HUES64 (cell line): Measurements from ENCODE around the gene HOXA5.

Experiments used
- H3K27ac ChIP-seq: 2 replicates; pipeline ENCODE4 v1.7.0; 2013; ENCODE audit warnings: low read depth, low read length, inconsistent platforms
- H3K27me3 ChIP-seq: 2 replicates; pipeline ENCODE4 v1.6.1; 2013; ENCODE audit warnings: mild to moderate bottlenecking, low read length; ENCODE audit not compliant: insufficient read depth
- H3K36me3 ChIP-seq: 2 replicates; pipeline ENCODE4 v1.6.1; 2013; ENCODE audit warnings: mild to moderate bottlenecking, low read length; ENCODE audit not compliant: insufficient read depth
- H3K4me1 ChIP-seq: 2 replicates; pipeline ENCODE4 v1.6.1; 2013; ENCODE audit warnings: mild to moderate bottlenecking, low read length, moderate library complexity; ENCODE audit not compliant: insufficient read depth
- H3K4me3 ChIP-seq: 2 replicates; pipeline ENCODE4 v1.5.1; 2013; ENCODE audit warnings: mild to moderate bottlenecking, low read length, moderate library complexity
- H3K9ac ChIP-seq: 2 replicates; pipeline ENCODE4 v1.6.1; 2013; ENCODE audit warnings: mild to moderate bottlenecking, low read depth, low read length
- H3K9me3 ChIP-seq: 2 replicates; pipeline ENCODE4 v1.6.1; 2013; ENCODE audit warnings: low read depth, low read length; ENCODE audit not compliant: insufficient read depth
- WGBS: fragments of 150-250, 120-280 bp; methylation state at CpG from one replicate; pipeline ENCODE4 v1.1.7; 2013; ENCODE audit warnings: missing lambda C conversion rate; 5-methylcytosine and 5-hydroxymethylcytosine counted together

HOXA5 gene

DNA sequence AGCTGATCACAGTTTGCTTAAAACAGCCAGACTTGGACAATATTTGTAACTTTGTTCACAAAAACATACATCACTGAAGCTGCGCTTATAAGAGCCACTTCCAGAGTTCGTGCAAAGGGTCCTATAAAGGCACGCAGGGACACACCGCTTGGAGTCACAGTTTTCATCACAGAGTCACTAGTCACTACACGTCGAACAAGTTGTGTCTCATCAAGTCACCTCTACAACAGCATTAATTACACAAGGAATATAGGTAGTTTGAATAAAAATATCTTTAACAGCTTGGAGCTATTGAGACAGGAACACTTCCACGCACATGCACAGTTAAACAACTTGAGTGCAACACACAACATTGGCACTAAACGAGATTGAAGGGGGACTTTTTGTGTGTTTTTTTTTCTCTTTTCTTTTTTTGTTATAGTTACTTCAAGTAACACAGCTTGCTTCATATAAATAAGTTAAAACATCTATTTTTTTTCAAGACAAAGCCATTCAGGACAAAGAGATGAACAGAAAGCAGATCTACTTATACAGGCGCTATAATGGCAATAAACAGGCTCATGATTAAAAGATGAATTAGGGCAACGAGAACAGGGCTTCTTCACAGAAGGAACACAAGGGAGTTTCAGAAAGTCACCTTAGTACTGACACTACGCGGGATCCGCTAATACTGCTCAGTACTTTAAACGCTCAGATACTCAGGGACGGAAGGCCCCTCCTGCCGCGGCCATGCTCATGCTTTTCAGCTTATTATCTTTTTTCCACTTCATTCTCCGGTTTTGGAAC lies 2.2 kb downstream of the HOXA5 start:
- no peak overlapping the region for H3K9ac ChIP-seq
- no peaks in the 10 kb centered on the region for H3K36me3 ChIP-seq
- peaks cover 100% of the 10 kb centered on the region for H3K27me3 ChIP-seq
- peaks cover 3% of the 10 kb centered on the region; the same call in 1 of the 2 replicates for H3K4me1 ChIP-seq
- no peak overlapping the region for H3K4me3 ChIP-seq
- 31% methylated on average over 16 of the region's 18 CpGs for WGBS
- no peaks in the 10 kb centered on the region for H3K9me3 ChIP-seq
- H3K27ac ChIP-seq: no peak overlapping the region

DNA sequence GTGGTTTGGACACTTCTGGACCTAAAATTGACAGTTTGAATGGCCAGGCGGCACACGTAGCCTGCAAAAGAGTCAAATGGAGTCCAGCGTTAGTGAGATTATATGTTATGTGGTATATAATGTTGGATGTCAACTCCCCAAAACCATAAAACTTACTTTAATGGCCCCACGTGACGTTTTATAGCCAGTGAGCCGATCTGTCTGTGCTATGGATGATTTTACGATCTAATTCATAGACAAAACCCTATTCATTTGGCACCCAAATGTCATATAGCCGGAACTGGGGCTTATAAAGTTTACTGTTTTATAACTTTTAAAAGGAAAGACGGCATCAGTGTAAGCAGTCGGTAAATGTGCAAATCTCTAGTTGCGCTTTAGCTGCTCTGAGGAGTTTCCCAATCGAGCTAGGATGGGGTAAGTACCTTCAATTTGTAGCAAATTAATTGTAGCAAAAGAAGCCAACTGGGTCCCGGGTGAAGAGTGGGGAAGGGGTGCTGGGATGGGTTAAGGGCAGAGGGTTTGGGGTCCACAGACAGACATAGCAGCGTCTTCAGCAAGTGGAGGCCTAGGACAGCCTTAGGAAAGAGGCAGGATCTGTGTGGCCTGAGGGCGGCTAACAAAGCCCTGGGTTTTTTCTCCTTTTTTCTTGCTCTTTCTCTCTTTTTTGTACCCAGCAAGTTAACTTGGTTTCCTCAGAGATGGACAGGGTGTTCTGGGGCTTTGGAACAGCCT lies 3.2 kb downstream of the HOXA5 start:
- no peaks in the 10 kb centered on the region for H3K36me3 ChIP-seq
- no peaks in the 10 kb centered on the region for H3K9me3 ChIP-seq
- H3K9ac ChIP-seq: no peak overlapping the region
- H3K4me3 ChIP-seq: no peak overlapping the region
- WGBS: 28% methylated on average over 15 of the region's 15 CpGs
- no peak overlapping the region for H3K27ac ChIP-seq
- peaks cover 100% of the 10 kb centered on the region for H3K27me3 ChIP-seq
- peaks cover 3% of the 10 kb centered on the region; the same call in 1 of the 2 replicates for H3K4me1 ChIP-seq

DNA sequence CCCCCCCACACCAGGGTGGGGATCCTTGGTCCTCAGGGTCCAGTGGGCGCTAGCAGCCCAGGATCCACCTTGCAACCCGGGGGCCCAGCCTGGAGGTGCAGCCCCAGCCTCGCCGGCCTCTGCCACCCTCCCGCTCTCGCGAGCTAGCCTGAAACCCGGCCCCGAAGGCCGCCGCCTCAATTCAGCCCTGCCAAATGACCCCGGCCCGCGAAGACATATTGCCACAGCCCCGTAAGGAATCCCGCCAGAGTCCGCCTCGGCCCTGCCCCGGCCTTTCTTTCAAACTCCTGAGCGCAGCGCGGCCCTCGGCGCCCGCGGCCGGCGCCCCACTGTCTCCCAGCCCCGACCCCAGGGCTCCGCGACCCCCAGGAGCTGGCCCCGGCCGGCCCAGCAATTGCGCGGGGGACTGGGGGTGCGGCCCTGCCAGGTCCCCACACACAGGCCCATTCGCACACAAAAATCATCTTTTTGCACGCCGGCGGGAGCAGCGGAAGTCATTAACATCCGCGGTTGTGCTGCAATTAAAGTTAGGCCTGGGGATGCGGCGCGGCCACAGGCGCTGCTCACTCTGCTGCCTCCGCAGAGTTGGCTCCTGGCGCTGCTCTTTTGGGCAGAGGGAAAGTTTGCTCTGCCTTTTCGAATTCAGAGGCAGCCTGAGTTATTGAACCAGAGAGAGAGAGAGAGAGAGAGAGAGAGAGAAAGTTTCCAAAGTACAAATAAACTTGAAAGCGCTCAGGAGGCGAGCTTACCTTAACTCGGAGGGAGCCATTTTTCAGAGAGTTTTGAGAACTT lies 4.0 kb downstream of the HOXA5 start:
- Histone ChIP-seq H3K27me3 (peaks cover 100% of the 10 kb centered on the region), H3K36me3 (no peaks in the 10 kb centered on the region), H3K27ac (no peak overlapping the region), H3K4me1 (peaks cover 3% of the 10 kb centered on the region; the same call in 1 of the 2 replicates), H3K9ac (no peak overlapping the region), H3K4me3 (no peak overlapping the region), H3K9me3 (no peaks in the 10 kb centered on the region)
- 1% methylated on average over 53 of the region's 53 CpGs for WGBS

DNA sequence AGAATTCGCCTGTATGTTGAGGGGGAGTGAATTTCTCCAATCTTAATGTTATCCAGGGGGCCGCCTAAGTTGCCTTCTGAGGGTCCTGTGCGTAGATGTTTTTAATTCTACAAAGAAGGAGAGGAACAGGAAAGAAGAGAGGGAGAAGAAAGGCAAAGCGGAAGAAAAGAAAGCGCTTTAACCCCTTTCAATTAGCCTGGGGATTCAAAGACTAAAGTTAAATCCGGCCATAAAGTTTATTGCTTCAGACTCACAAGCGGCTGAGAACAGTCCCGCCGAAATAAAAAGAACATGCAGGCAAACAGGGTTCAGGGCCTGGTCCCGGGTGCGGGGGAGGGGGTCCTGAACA lies 4.5 kb downstream of the HOXA5 start:
- WGBS: 6% methylated on average over 11 of the region's 11 CpGs
- Histone ChIP-seq H3K27ac (no peak overlapping the region), H3K9ac (no peak overlapping the region), H3K27me3 (peaks cover 100% of the 10 kb centered on the region), H3K4me3 (no peak overlapping the region), H3K9me3 (no peaks in the 10 kb centered on the region), H3K4me1 (peaks cover 3% of the 10 kb centered on the region; the same call in 1 of the 2 replicates), H3K36me3 (no peaks in the 10 kb centered on the region)

DNA sequence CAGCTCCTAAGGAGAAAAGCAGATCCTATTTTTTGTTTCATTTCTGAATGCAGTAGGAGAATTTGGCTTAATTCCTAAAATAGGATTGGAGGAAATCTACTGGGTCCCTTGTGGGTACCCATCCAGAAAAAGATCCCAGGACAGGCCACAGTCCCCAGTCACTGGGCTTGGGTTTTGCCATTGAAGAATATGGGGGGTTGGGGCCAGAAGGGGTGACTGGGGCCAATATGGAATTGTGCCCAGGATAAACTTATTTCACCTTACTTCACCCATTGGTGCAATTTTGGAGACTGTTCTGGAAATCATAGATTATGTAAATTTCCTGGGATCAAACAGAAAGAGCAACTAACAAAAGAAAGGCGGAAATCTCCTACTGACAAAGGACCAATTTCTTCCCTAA lies 5.0 kb downstream of the HOXA5 start:
- Histone ChIP-seq H3K4me3 (no peak overlapping the region), H3K27ac (no peak overlapping the region), H3K9me3 (no peaks in the 10 kb centered on the region), H3K4me1 (peaks cover 3% of the 10 kb centered on the region; the same call in 1 of the 2 replicates), H3K27me3 (peaks cover 100% of the 10 kb centered on the region), H3K36me3 (no peaks in the 10 kb centered on the region), H3K9ac (no peak overlapping the region)
- 27% methylated on average over 1 of the region's 1 CpG for WGBS

DNA sequence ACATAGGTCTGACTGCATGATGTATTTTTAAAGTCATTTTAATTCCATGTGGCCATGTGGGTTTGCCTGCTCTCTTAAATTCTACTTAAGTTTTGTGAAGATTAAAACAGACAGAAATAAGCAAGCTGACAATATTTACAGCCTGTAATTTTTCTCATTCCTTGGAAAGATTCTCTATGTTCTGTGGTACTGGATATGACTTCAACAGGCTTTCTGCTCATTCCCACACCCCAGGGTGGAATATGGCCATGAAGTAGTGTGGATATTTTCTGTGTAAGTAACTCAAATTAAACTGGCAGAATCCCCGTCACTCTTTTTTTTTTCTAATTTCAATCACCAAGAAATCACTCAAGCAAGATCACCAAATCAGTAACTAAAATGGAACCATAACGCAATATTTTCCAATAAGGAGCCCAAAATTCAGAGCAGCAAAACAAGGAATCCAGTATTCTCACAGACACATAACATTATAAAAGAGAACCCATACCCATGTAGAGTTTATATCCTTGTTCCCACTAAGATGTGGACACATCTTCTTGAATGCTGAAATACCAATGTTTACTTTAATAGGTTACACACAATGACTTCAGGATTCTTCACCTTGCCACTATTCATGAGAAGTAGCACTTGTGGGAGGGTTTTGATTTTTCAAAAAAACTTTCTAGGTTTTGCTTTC lies 5.7 kb downstream of the HOXA5 start:
- Histone ChIP-seq H3K27ac (no peak overlapping the region), H3K27me3 (peaks cover 100% of the 10 kb centered on the region), H3K9ac (no peak overlapping the region), H3K36me3 (no peaks in the 10 kb centered on the region), H3K9me3 (no peaks in the 10 kb centered on the region), H3K4me3 (no peak overlapping the region), H3K4me1 (no peaks in the 10 kb centered on the region)
- 61% methylated on average over 2 of the region's 2 CpGs for WGBS

DNA sequence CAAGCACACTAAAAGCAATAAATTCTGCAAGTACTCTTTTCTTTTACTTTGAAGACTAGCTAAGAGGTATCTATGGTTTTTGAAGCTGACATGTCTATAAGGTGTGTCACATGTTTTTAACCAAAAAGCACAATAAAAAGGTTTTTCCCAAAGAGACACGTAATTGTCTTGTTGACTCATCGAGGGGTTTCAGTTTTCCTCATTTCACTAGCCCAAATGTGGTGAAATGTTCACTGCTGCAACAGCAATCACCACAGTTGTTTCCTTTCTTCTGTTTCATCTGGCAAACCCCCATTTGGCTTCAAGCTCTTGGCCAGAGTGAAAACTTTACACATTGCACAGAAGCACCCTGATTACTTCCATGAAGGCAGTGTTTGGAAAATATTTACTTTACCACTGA lies 9.1 kb downstream of the HOXA5 start:
- no peaks in the 10 kb centered on the region for H3K36me3 ChIP-seq
- 25% methylated on average over 2 of the region's 2 CpGs for WGBS
- H3K4me1 ChIP-seq: no peaks in the 10 kb centered on the region
- H3K27ac ChIP-seq: no peak overlapping the region
- H3K27me3 ChIP-seq: peaks cover 100% of the 10 kb centered on the region
- H3K9me3 ChIP-seq: no peaks in the 10 kb centered on the region
- no peak overlapping the region for H3K9ac ChIP-seq
- H3K4me3 ChIP-seq: no peak overlapping the region

DNA sequence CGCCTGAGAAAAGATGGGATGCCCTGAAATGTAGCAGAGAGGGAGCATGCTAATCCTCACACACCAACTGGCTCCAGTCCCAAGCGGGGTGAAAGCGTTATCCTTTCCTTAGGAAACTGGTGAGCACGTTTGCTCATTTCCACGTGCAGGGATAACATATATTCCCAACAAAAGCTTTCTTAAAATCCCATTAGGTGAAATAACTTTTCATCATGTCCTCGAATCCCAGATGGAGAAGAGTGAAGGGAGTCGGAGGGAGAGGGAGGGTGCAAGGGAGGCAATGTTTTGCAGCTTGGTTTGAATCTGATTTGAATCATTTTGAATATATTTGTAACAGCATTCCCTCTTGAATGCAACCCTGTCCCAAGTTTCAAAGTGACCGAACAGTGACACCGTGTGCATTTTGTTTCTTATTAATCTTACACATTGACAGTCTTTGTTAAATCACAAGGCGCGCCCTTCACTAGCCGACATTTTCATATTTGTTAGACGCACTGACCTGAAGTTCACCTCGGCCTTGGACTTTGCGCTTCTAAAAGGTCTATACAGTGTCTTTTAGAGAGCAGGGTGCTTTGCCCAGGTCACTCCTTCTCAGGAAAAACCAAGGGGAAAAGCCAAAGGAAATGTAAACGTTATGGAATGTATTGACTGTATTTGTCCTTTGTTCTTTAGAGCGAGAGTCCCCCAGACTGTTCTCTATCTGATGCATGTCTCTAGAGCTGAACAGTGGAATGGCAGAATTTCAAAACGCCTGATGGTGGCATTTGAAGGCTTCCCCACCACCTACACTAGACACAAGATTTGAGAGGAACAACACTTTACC lies 9.9 kb downstream of the HOXA5 start:
- Histone ChIP-seq H3K27ac (no peak overlapping the region), H3K4me3 (no peak overlapping the region)
- WGBS: 13% methylated on average over 18 of the region's 18 CpGs

DNA sequence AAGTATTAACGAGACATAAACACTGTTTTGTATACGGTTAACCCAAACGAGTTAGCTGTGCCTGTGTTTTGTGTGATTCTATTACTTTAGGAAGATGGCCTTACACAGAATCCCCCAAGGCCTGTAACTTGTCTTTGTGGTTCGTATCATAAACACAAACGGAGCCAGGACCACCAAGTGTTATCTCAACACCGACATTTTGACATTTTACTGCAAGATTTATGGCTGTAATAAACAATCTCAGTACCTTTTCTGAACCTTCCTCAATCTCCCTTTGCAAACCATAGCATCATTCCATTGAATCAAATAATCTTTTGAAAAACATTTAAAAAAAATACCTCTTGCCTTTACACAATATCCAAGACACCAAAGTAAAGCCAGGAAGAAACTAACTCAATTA lies 10.5 kb downstream of the HOXA5 start:
- Histone ChIP-seq H3K4me3 (no peak overlapping the region), H3K36me3 (no peaks in the 10 kb centered on the region), H3K27me3 (peaks cover 100% of the 10 kb centered on the region), H3K9ac (no peak overlapping the region), H3K4me1 (no peaks in the 10 kb centered on the region), H3K27ac (no peak overlapping the region), H3K9me3 (no peaks in the 10 kb centered on the region)
- WGBS: 22% methylated on average over 6 of the region's 6 CpGs

More for the DNA sequence above, 9.9 kb downstream of the HOXA5 start:
- Histone ChIP-seq H3K4me1 (no peaks in the 10 kb centered on the region), H3K9ac (no peak overlapping the region), H3K27me3 (peaks cover 100% of the 10 kb centered on the region), H3K9me3 (no peaks in the 10 kb centered on the region), H3K36me3 (no peaks in the 10 kb centered on the region)

DNA sequence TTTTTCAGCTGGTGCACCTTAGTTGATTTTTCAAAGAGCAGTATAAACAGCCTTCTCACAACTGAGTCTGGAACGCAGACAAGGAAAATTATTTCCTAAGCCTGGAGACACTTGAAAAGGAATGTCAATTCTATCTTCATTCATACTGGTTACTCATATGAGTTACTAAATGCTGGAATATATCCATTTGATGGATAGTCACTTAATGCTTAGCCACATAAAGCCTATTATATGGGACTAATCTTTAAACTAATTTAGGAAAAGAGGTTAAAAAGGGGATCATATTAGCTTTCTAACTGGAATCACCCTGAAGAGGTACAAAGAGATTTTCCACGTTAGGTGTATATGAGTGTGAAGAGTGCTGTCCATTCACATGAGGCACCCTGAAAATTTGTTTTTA lies 11.3 kb downstream of the HOXA5 start:
- H3K27ac ChIP-seq: no peak overlapping the region
- H3K9ac ChIP-seq: no peak overlapping the region
- no peaks in the 10 kb centered on the region for H3K9me3 ChIP-seq
- H3K4me3 ChIP-seq: no peak overlapping the region
- WGBS: 14% methylated on average over 2 of the region's 2 CpGs
- no peaks in the 10 kb centered on the region for H3K36me3 ChIP-seq
- peaks cover 100% of the 10 kb centered on the region for H3K27me3 ChIP-seq
- no peaks in the 10 kb centered on the region for H3K4me1 ChIP-seq
